ENCODE data around the gene MTX2. TPM values are rescaled to one million over a fixed set of nuclear protein-coding genes. Genes with fewer than 3 reads are reported as not detected.

Gene MTX2
- total and polyA plus RNA-seq, 2 donors (not counting 3 experiments of a cell fraction or from before 2014, with no cell fraction given): 31.3 TPM

DNA sequence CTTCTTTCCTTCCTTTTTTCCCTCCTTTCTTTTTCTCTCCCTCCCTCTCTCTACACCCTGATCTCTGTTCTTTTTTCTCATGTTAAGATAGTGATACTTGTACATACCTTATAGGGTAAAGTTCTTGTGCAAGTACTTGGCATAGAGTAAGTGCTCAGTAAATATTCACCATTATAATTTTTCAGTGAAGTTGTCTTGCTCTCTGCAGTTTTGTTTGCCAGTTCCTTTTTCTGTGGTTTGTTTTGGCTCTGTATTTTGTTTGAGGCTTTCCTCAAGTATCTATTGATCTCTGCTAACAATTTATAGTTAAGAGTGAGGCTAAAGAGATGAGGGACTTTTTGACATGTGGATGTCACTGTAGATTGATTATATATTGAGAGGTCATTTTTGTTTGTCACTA, 48.0 kb downstream of the MTX2 start:
- intact Hi-C loops (cut with micrococcal nuclease): loop anchor here (1.0 kb wide), 1 partner anchor 8 kb away; no protein-coding TSS in a partner anchor
- Histone ChIP-seq H3K79me2 (ENCODE audit: control insufficient read depth, insufficient read depth, low read length) (no peaks in the 10 kb centered on the region), H4K20me1 (replicated peaks; ENCODE audit: control insufficient read depth, extremely low read depth, insufficient read depth, low read length) (no peaks in the 10 kb centered on the region), H3K9me1 (replicated peaks; ENCODE audit: control insufficient read depth, extremely low read depth, insufficient read depth, low read length) (no peaks in the 10 kb centered on the region), H3K27me3 (ENCODE audit: control insufficient read depth in 2 of 2, insufficient read depth in 2 of 2, low read length in 2 of 2) (no peaks in the 10 kb centered on the region), H3K4me2 (ENCODE audit: insufficient read depth, low read length) (no peak overlapping the region), H3K9ac (replicated peaks; ENCODE audit: extremely low read depth, insufficient read depth, low read length) (no peak overlapping the region), H3K9me3 (replicated peaks; ENCODE audit: control insufficient read depth, insufficient read depth, low read length) (no peaks in the 10 kb centered on the region), H3K4me1 (ENCODE audit: control insufficient read depth, extremely low read depth, insufficient read depth, low read length) (no peaks in the 10 kb centered on the region), H3K36me3 (ENCODE audit: control insufficient read depth in 2 of 2, extremely low read depth in 1 of 2, insufficient read depth in 2 of 2, low read length in 2 of 2) (no peaks in the 10 kb centered on the region), H3K4me3 (replicated peaks in 1 of 3; ENCODE audit: insufficient read depth in 1 of 3, low read depth in 1 of 3, low read length in 3 of 3) (no peak overlapping the region), H3K27ac (ENCODE audit: insufficient read depth, low read depth, low read length) (no peak overlapping the region), H2AFZ (ENCODE audit: low read depth, low read length) (no peak overlapping the region)
- dilution Hi-C loops (cut with MboI; ENCODE audit: extremely low pct_ligation_motif_present, low sequenced_read_pairs): no loop called here
- BruUV-seq (replicated peaks): no TSS peak
- TF ChIP-seq EZH2 (IDR thresholded peaks at IDR 0.05; ENCODE audit: borderline replicate concordance, low read depth, low read length, severe bottlenecking) (no peak), POLR2AphosphoS5 (IDR thresholded peaks at IDR 0.05; ENCODE audit: insufficient read depth, low read depth, low read length) (no peak), POLR2A (IDR thresholded peaks at IDR 0.05; ENCODE audit: low read depth, low read length) (no peak), FOS (IDR thresholded peaks at IDR 0.05; ENCODE audit: borderline replicate concordance, insufficient read depth, low read length) (no peak), JUN (IDR thresholded peaks at IDR 0.05; ENCODE audit: borderline replicate concordance, insufficient read depth, insufficient read length, low read depth) (no peak)
- TF ChIP-seq, protein P1, sequence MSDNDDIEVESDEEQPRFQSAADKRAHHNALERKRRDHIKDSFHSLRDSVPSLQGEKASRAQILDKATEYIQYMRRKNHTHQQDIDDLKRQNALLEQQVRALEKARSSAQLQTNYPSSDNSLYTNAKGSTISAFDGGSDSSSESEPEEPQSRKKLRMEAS (IDR thresholded peaks at IDR 0.05; ENCODE audit: insufficient read depth, insufficient read length): no peak
- TF ChIP-seq, protein P2, sequence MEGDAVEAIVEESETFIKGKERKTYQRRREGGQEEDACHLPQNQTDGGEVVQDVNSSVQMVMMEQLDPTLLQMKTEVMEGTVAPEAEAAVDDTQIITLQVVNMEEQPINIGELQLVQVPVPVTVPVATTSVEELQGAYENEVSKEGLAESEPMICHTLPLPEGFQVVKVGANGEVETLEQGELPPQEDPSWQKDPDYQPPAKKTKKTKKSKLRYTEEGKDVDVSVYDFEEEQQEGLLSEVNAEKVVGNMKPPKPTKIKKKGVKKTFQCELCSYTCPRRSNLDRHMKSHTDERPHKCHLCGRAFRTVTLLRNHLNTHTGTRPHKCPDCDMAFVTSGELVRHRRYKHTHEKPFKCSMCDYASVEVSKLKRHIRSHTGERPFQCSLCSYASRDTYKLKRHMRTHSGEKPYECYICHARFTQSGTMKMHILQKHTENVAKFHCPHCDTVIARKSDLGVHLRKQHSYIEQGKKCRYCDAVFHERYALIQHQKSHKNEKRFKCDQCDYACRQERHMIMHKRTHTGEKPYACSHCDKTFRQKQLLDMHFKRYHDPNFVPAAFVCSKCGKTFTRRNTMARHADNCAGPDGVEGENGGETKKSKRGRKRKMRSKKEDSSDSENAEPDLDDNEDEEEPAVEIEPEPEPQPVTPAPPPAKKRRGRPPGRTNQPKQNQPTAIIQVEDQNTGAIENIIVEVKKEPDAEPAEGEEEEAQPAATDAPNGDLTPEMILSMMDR (IDR thresholded peaks at IDR 0.05; ENCODE audit: extremely low read depth in 1 of 2, insufficient read depth in 1 of 2, low read depth in 1 of 2, low read length in 2 of 2): no peak
- ChIA-PET CTCF (interaction anchor here (1.0 kb wide), 1 partner anchor 176 kb away, joined by 3 read pairs; no protein-coding TSS in a partner anchor), POLR2A (no interaction called here)
- FAIRE-seq: no peak
- no peak for DNase-seq (ENCODE audit: low read depth, low spot score)
